HUES64 (cell line): Measurements from ENCODE around the gene RTF1.

Experiments
- H3K27ac ChIP-seq: 2 replicates; pipeline ENCODE4 v1.7.0; 2013; ENCODE audit warnings: low read depth, low read length, inconsistent platforms
- H3K27me3 ChIP-seq: 2 replicates; pipeline ENCODE4 v1.6.1; 2013; ENCODE audit warnings: mild to moderate bottlenecking, low read length; ENCODE audit not compliant: insufficient read depth
- H3K36me3 ChIP-seq: 2 replicates; pipeline ENCODE4 v1.6.1; 2013; ENCODE audit warnings: mild to moderate bottlenecking, low read length; ENCODE audit not compliant: insufficient read depth
- H3K4me1 ChIP-seq: 2 replicates; pipeline ENCODE4 v1.6.1; 2013; ENCODE audit warnings: mild to moderate bottlenecking, low read length, moderate library complexity; ENCODE audit not compliant: insufficient read depth
- H3K4me3 ChIP-seq: 2 replicates; pipeline ENCODE4 v1.5.1; 2013; ENCODE audit warnings: mild to moderate bottlenecking, low read length, moderate library complexity
- H3K9ac ChIP-seq: 2 replicates; pipeline ENCODE4 v1.6.1; 2013; ENCODE audit warnings: mild to moderate bottlenecking, low read depth, low read length
- H3K9me3 ChIP-seq: 2 replicates; pipeline ENCODE4 v1.6.1; 2013; ENCODE audit warnings: low read depth, low read length; ENCODE audit not compliant: insufficient read depth
- WGBS: fragments of 150-250, 120-280 bp; methylation state at CpG from one replicate; pipeline ENCODE4 v1.1.7; 2013; ENCODE audit warnings: missing lambda C conversion rate; 5-methylcytosine and 5-hydroxymethylcytosine counted together

Gene RTF1

DNA sequence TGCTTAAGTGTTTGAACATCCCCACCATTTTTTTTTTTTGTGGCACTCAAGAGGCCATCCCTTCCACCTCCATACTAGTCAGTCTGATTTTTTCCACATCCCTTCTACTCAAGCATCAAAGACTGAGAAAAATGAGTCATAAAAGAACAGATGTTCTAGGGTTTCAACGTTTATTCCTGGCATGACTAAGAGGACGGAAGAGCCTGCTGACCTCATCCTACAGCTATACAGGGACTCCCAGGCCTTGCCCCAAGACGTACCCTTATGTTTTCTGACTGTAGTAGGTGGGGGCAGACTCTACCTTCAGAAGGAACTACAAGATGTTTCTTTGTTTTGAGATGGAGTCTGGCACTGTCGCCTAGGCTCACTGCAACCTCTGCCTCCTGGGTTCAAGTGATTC, 73.5 kb downstream of the RTF1 start:
- Histone ChIP-seq H3K9me3 (no peaks in the 10 kb centered on the region), H3K27ac (no peak overlapping the region), H3K4me1 (peaks cover 5% of the 10 kb centered on the region), H3K27me3 (peaks cover 51% of the 10 kb centered on the region), H3K9ac (no peak overlapping the region), H3K36me3 (no peaks in the 10 kb centered on the region), H3K4me3 (no peak overlapping the region)
- whole genome bisulfite sequencing = 67% methylated on average over 4 of the region's 4 CpGs

DNA sequence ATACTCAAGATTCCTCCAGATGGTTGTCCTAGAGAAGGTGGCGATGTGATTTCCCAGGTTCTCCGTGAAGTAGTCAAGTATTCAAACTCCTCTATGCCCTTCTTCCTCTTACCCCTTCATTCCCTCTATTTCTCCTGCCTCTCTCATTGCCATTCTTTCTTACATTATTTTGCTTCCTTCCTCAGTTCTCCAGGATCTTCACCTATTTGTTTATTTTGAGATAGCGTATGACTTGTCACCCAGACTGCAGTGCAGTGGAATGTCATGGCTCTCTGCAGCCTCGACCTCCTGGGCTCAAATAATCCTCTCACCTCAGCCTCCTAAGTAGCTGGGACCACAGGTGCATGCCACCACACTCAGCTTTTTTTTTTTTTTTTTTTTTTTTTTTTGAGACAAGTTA, 75.0 kb downstream of the RTF1 start:
- Histone ChIP-seq H3K9ac (no peak overlapping the region), H3K27ac (no peak overlapping the region), H3K9me3 (no peaks in the 10 kb centered on the region), H3K4me1 (peaks cover 5% of the 10 kb centered on the region), H3K27me3 (peaks cover 66% of the 10 kb centered on the region), H3K4me3 (no peak overlapping the region), H3K36me3 (no peaks in the 10 kb centered on the region)
- WGBS = 88% methylated on average over 4 of the region's 4 CpGs

DNA sequence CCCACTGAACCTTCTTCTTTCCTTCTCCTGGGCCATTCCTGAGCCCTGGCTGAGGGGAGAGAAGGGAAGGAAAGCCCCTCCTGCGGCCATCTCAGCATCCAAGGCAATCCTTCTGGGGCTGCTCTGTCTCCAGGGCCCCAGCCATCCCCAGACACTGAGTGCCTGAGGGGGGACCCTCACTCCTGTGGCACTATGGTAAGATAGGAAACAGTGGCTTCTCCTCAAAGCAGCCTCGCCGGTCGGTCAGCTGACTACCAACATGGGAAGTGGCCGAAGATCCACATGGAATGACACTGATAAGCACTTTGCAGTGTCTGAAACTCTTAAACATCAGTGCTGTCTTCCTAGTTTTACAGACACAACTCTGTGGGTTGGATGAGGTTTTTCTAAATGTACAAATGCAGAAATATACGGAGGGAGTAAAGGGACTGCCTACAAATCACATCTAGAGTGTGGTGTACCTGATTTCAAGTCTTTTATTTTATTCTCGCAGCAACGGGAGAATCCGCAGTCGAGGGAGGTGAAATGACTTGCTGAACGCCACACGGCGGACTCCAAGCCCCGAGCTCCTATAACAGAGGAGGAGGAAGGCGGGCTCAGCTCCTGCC, 75.8 kb downstream of the RTF1 start:
- H3K27me3 ChIP-seq = peaks cover 75% of the 10 kb centered on the region
- WGBS = 14% methylated on average over 15 of the region's 15 CpGs

DNA sequence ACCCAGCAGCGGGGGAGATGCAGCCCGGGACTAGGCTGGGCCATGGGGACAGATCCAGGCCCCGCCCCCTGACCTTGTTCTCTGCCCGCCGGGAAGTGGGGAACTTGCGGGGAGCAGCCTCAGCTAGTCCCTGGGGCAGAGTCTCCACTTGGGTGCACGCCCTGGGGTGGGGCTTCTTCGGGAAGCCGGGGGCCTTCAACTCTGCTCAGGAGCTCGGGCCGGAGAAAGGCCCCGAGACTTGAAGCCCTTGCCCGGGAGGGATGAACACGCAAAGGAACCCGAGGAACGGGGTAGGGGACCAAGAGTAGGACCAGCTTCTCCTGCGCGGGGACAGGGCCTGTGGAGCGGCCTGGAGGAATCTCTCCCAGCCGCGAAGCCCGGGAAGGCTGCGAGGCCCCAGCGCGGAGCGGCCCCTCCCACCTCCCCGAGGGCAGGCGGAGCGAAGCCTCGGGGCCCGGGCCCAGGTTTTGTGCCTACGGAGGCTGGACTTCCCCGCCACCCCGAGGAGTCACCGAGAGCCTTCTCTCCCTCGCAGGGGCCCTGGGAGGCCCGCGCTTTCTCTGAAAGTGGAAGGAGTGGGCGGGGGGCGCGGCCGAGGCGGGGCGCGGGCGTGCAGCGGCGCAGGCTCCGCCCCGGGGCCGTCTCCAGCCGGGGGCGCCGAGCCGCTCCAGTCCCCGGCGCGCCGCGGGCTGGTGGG, 76.5 kb downstream of the RTF1 start, which contains the start of gene ITPKA:
Gene ITPKA (plus strand): TSS at position 670 of the 697 bp plus-strand sequence. CDS start 54 bp downstream, outside the sequence.
- H3K9ac ChIP-seq = peak within 1 kb of the TSS; percentile 8; the same call in 1 of the 2 replicates
- H3K27ac ChIP-seq = no peak within 1 kb of the TSS
- H3K36me3 ChIP-seq = no peaks in the 10 kb centered on the region
- no peaks in the 10 kb centered on the region for H3K9me3 ChIP-seq
- H3K27me3 ChIP-seq = peaks cover 81% of the 10 kb centered on the region
- H3K4me3 ChIP-seq = peak within 1 kb of the TSS; percentile 59
- peaks cover 5% of the 10 kb centered on the region for H3K4me1 ChIP-seq
- WGBS = under 1% methylated on average over 60 of the region's 60 CpGs

More for the DNA sequence above, 75.8 kb downstream of the RTF1 start:
- Histone ChIP-seq H3K4me3 (peak overlapping the region; percentile 59), H3K4me1 (peaks cover 5% of the 10 kb centered on the region), H3K9ac (no peak overlapping the region), H3K27ac (no peak overlapping the region), H3K9me3 (no peaks in the 10 kb centered on the region), H3K36me3 (no peaks in the 10 kb centered on the region)

DNA sequence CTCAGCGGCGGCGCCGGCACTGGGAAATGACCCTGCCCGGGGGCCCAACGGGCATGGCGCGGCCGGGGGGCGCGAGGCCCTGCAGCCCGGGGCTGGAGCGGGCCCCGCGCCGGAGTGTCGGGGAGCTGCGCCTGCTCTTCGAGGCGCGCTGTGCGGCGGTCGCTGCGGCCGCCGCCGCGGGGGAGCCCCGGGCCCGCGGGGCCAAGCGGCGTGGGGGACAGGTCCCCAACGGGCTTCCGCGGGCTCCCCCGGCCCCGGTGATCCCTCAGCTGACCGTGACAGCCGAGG, 77.0 kb downstream of the RTF1 start:
- no peak overlapping the region for H3K9ac ChIP-seq
- under 1% methylated on average over 41 of the region's 41 CpGs for WGBS
- no peaks in the 10 kb centered on the region for H3K36me3 ChIP-seq
- peaks cover 86% of the 10 kb centered on the region for H3K27me3 ChIP-seq
- H3K4me1 ChIP-seq = peaks cover 5% of the 10 kb centered on the region
- peak overlapping the region; percentile 59 for H3K4me3 ChIP-seq
- H3K27ac ChIP-seq = no peak overlapping the region
- H3K9me3 ChIP-seq = no peaks in the 10 kb centered on the region

DNA sequence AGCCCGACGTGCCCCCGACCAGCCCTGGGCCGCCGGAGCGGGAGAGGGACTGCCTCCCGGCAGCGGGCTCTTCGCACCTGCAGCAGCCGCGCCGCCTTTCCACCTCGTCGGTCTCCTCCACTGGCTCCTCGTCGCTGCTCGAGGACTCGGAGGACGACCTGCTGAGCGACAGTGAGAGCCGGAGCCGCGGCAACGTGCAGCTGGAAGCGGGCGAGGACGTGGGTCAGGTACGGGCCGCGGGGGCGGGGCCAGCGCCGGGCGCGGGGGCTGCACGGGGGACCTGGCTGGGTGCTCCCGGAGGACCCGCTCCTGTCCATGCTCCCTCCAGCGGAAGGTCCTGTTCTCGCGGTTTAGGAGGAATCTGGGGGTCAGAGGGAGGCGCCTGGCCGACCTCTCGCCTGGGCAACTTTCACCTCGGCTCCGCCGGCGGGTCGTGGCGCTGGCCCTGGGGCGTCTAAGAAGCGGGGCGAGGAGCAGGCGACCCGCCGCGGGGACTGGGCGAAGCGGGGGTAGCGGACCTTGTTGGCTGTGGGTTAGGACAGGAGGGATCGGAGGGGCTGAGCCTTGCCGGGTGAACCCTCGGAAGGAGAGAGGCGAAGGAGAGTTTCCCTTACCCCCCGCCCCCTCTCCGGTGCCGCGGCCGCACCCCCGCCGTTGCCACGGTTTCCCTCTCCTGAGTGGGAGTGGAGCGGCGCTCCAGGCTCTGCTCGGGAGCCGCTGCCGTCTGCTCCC, 77.5 kb downstream of the RTF1 start:
- Histone ChIP-seq H3K27me3 (peaks cover 91% of the 10 kb centered on the region), H3K9me3 (no peaks in the 10 kb centered on the region), H3K27ac (no peak overlapping the region), H3K4me1 (peaks cover 5% of the 10 kb centered on the region), H3K4me3 (peak overlapping the region; percentile 59), H3K36me3 (no peaks in the 10 kb centered on the region), H3K9ac (no peak overlapping the region)
- 2% methylated on average over 71 of the region's 77 CpGs for WGBS

DNA sequence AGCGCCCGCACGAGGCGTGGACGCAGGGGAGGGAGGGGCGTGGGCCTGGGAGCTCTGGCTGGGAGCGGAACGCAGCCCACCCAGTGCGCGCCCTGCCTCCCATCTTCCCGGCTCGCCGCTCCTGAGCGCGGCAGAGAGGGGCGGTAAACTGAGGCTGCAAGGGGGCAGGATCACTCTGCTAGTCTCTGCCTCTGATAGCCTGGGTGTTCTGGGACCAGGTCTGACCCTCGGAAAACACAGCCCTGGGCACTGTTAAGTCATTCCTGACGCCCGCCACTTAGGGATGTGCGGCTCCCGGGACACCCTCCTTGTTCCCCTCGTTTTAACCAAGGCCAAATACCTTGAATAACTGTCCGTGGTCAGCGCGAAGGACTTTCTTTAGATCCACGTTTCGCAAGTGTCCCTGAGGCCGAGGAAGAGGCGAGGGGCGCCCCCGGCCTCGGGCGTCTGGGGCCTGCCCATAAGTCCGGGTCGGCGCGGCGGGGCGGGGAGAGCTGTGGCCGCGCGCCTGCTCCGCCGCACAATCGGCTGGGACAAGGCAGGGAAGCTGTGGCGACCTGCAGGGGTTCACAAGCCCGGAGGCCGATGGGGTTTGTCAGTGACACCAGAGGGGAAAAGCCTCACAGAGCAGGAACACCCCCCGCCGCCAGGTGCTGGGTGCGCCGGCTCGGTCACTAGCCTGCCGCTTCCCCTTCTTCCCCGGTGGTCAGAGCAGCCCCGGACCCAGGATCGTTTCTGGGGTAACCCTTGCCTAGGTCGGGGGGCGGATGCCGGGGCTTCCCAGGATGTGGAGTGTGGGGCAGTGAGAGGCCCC, 78.2 kb downstream of the RTF1 start:
- Histone ChIP-seq H3K36me3 (no peaks in the 10 kb centered on the region), H3K4me3 (peak overlapping the region; percentile 59), H3K27me3 (peaks cover 99% of the 10 kb centered on the region), H3K4me1 (peaks cover 5% of the 10 kb centered on the region), H3K9me3 (no peaks in the 10 kb centered on the region), H3K9ac (no peak overlapping the region), H3K27ac (no peak overlapping the region)
- 3% methylated on average over 60 of the region's 60 CpGs for WGBS

DNA sequence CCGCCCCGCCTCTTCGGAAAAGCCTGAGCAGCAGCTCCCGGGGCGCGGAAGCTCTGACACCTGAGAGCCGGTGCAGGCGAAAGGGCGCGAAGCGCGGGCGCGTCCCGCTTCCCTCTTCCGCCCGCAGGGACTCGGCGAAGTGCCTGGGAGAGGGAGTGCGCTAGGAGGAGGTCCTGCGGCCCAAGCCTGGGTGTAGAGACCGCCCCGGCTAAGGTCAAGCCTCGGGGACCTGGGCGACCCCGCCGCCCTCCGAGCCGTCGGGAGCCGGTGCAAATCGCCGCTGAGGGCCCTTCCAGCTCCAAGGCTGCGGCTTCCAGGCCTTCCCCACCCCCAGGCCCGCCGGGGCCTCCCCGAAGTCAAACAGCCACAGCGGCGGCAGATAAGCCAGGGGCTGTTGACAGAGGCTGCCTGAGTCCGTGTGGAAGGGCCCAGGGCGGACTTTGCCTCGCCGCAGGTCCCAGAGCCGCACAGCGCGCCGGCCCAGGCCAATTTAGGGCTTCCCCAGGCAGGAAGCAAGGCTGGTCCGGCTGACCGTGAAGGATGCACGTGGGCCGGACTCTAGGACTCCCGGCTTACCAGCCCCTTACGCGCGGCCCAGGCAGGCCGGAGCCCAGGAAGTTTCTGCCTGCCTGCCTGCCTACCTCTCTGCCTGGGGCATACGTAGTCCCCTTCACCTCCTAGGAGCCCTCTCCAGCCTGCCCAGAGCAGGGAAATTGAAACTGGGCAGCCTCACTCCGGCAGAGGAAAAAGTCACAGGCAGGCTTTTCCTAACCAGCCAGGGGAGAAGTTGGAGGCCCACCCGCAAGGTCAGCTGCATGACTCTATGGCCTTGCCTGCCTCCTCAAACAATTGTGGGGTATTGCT, 79.1 kb downstream of the RTF1 start:
- Histone ChIP-seq H3K36me3 (no peaks in the 10 kb centered on the region), H3K27ac (no peak overlapping the region), H3K27me3 (peaks cover 100% of the 10 kb centered on the region), H3K9ac (0 out of 2 replicates have a peak overlapping the region, but pooled peaks have one; percentile 22), H3K9me3 (no peaks in the 10 kb centered on the region), H3K4me3 (peak overlapping the region; percentile 59), H3K4me1 (peaks cover 6% of the 10 kb centered on the region)
- 6% methylated on average over 59 of the region's 59 CpGs for WGBS

DNA sequence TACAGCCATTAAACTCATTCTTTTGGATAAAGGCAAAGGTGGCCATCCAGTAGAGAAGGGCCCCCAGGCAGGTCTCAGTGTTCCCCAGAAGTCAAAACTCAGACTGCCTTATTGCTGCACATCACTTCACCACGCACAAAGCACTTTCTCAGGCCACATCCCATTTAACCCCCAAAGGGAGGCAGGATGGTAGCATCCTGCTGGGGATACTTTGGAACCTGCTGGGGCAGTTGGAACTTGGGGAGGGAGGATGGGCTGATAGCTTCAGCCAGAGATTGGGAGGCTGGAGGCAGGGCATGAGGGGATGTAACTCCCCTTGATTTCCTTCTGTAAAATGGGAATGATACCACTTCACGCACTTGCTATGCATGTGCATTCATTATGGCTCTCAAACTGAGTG, 81.8 kb downstream of the RTF1 start:
- H3K4me3 ChIP-seq = no peak overlapping the region
- no peaks in the 10 kb centered on the region for H3K36me3 ChIP-seq
- H3K9me3 ChIP-seq = no peaks in the 10 kb centered on the region
- WGBS = 63% methylated on average over 2 of the region's 2 CpGs
- no peak overlapping the region for H3K27ac ChIP-seq
- H3K27me3 ChIP-seq = peaks cover 100% of the 10 kb centered on the region
- H3K9ac ChIP-seq = no peak overlapping the region
- H3K4me1 ChIP-seq = 0 out of 2 replicates have a peak, but pooled peaks cover 2% of the 10 kb centered on the region

DNA sequence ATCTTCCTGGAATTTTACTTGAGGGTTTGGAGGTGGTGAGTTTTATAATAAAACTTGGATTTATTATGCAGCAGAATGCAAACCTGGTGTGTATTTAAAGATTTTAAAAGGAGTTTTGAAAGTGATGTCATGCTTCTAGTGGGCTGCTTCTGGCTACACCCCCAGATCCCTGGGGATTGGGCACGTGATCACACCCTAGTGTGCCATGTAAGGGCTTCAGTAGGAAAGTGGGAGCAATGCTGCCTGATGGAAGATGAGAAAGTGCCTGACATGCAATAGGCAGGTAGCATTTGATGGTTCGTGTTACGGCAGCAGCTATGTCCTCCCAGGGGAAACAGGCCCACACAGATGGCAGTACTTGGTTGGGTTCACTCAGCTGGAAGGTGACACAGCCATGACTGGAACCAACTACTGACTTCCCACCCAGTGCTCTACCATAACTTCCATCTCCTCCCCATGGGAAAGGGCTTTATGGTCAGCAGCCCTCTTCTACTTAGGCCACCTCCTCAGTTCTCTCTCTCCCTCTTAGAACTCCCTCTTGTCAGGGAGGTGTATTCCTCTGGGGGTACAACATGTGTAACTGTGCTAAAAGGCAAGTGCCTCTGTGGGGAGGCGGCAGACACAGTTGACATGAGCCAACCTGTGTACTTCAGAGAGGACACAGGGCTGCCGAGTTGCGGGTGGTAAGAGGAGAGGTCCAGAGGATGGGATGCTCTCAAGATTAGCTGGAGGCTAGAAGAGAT, 82.4 kb downstream of the RTF1 start:
- no peaks in the 10 kb centered on the region for H3K9me3 ChIP-seq
- no peak overlapping the region for H3K9ac ChIP-seq
- H3K4me1 ChIP-seq = 0 out of 2 replicates have a peak, but pooled peaks cover 2% of the 10 kb centered on the region
- H3K27ac ChIP-seq = no peak overlapping the region
- no peaks in the 10 kb centered on the region for H3K36me3 ChIP-seq
- WGBS = 91% methylated on average over 6 of the region's 6 CpGs
- no peak overlapping the region for H3K4me3 ChIP-seq
- peaks cover 100% of the 10 kb centered on the region for H3K27me3 ChIP-seq
